Thyroid gland (tissue), 4 donors: ENCODE results near the gene LDLR. TPM values are rescaled to one million over a fixed set of nuclear protein-coding genes. Genes with fewer than 3 reads are reported as not detected.
"Not testable (repeated sequence)": the region's sequence is repeated elsewhere in the genome, so short reads cannot be mapped to it uniquely, and the experiment has no call there.

ENCODE experiments used
- DNase-seq, 2 donors: peaks; one replicate each; pipeline ENCODE4 v3.0.0-alpha.2; 2019
- H3K27ac ChIP-seq, 3 donors: fragments of 200-600 bp; sonication (generic); 1 replicate in 2 of 3; 2 replicates in 1 of 3; pipeline ENCODE4 v1.5.1; 2016 to 2019; ENCODE audit warnings: mild to moderate bottlenecking in 1 of 3, moderate library complexity in 1 of 3
- H3K27me3 ChIP-seq: fragments of 200-600 bp; sonication (generic); one replicate; pipeline ENCODE4 v1.5.1; 2019
- H3K36me3 ChIP-seq, 2 donors: fragments of 200-600 bp; sonication (generic); one replicate each; pipeline ENCODE4 v1.5.1; 2016 to 2019
- H3K4me1 ChIP-seq, 2 donors: fragments of 200-600 bp; sonication (generic); one replicate each; pipeline ENCODE4 v1.5.1; 2017 to 2019
- H3K4me3 ChIP-seq, 3 donors: fragments of 200-600 bp; sonication (generic); replicated peaks in 1 of 3; 1 replicate in 2 of 3; 2 replicates in 1 of 3; pipeline ENCODE4 v1.5.1; 2016; ENCODE audit warnings: mild to moderate bottlenecking in 1 of 3
- H3K9me3 ChIP-seq: fragments of 200-600 bp; sonication (generic); one replicate; pipeline ENCODE4 v1.5.1; 2017
- POLR2A ChIP-seq, 2 donors: fragments of 450-650 bp; IDR thresholded peaks; one replicate each; pipeline ENCODE4 v1.6.1; 2017; ENCODE audit warnings: antibody characterized with exemption in 2 of 2, mild to moderate bottlenecking in 2 of 2, moderate library complexity in 1 of 2
- WGBS, 2 donors: methylation state at CpG; one replicate each; pipeline ENCODE4 v1.1.5; 2017; 5-methylcytosine and 5-hydroxymethylcytosine counted together
- intact Hi-C: fragments of 100-400 bp; cut with DNase I; formaldehyde crosslinking; loops from one replicate; pipeline ENCODE4 v1.15.1; 2023
- total RNA-seq, 4 donors: library from RNA; depleted of rRNA; stranded (reverse); fragments of >200 nt; gene quantifications; one replicate each; pipeline ENCODE4 v1.2.3, GENCODE V29; 2016
- TF ChIP-seq, protein P1 (sequence below), 6 experiments: fragments of 200-600 bp in 3 of 6; fragments of 450-650 bp in 3 of 6; sonication (generic) in 3 of 6; IDR thresholded peaks; one replicate each; pipeline ENCODE4 v1.5.1; 2016 to 2019; ENCODE audit warnings: antibody characterized with exemption in 6 of 6, mild to moderate bottlenecking in 2 of 6, inconsistent platforms in 1 of 6, moderate library complexity in 1 of 6

Gene LDLR
- total RNA-seq, 4 donors from 2014 or later, result 8.7 to 39.1 (median 20.3) TPM

DNA sequence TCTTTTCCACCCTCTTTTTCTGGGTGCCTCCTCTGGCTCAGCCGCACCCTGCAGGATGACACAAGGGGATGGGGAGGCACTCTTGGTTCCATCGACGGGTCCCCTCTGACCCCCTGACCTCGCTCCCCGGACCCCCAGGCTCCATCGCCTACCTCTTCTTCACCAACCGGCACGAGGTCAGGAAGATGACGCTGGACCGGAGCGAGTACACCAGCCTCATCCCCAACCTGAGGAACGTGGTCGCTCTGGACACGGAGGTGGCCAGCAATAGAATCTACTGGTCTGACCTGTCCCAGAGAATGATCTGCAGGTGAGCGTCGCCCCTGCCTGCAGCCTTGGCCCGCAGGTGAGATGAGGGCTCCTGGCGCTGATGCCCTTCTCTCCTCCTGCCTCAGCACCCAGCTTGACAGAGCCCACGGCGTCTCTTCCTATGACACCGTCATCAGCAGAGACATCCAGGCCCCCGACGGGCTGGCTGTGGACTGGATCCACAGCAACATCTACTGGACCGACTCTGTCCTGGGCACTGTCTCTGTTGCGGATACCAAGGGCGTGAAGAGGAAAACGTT lies 24.0 kb downstream of the LDLR start:
- no peak overlapping the region for H3K4me3 ChIP-seq
- intact Hi-C loops, result no loop called here
- H3K9me3 ChIP-seq, result no peaks in the 10 kb centered on the region
- no peak for TF ChIP-seq POLR2A (IDR thresholded peaks at IDR 0.05)
- TF ChIP-seq, protein P1, sequence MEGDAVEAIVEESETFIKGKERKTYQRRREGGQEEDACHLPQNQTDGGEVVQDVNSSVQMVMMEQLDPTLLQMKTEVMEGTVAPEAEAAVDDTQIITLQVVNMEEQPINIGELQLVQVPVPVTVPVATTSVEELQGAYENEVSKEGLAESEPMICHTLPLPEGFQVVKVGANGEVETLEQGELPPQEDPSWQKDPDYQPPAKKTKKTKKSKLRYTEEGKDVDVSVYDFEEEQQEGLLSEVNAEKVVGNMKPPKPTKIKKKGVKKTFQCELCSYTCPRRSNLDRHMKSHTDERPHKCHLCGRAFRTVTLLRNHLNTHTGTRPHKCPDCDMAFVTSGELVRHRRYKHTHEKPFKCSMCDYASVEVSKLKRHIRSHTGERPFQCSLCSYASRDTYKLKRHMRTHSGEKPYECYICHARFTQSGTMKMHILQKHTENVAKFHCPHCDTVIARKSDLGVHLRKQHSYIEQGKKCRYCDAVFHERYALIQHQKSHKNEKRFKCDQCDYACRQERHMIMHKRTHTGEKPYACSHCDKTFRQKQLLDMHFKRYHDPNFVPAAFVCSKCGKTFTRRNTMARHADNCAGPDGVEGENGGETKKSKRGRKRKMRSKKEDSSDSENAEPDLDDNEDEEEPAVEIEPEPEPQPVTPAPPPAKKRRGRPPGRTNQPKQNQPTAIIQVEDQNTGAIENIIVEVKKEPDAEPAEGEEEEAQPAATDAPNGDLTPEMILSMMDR (IDR thresholded peaks at IDR 0.05), result no peak
- no peaks in the 10 kb centered on the region for H3K4me1 ChIP-seq
- no peak for DNase-seq
- no peaks in the 10 kb centered on the region for H3K27me3 ChIP-seq
- H3K36me3 ChIP-seq, result peaks cover 38 to 48% of the 10 kb centered on the region in 2 donors
- no peak overlapping the region for H3K27ac ChIP-seq
- 93 to 98% methylated on average over 14 to 27 of the region's 27 CpGs for WGBS, 2 donors

DNA sequence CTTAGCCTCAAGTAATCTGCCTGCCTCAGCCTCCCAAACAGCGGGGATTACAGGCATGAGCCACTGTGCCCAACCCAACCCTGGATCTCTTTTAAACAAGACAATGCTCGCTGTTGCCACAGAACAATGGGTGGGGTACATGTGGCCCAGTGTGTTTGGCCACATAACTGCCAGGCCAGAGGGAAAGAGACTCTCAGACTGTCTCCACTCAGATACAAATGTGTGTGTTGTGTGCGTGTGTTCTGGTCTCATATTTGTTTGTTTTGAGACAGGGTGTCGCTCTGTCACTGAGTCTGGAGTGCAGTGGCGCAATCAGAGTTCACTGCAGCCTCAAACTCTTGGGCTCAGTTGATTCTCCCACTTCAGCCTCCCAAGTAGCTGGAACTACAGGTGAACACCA lies 25.8 kb downstream of the LDLR start:
- intact Hi-C loops, result no loop called here
- no peaks in the 10 kb centered on the region for H3K27me3 ChIP-seq
- no peak for TF ChIP-seq POLR2A (IDR thresholded peaks at IDR 0.05)
- H3K4me3 ChIP-seq, result no peak overlapping the region
- H3K4me1 ChIP-seq, result no peaks in the 10 kb centered on the region
- H3K27ac ChIP-seq, result no peak overlapping the region
- DNase-seq, result no peak
- H3K36me3 ChIP-seq, result peaks cover 30 to 40% of the 10 kb centered on the region in 2 donors
- no peaks in the 10 kb centered on the region for H3K9me3 ChIP-seq
- WGBS, 2 donors, result 93 to 97% methylated on average over 4 to 5 of the region's 5 CpGs

DNA sequence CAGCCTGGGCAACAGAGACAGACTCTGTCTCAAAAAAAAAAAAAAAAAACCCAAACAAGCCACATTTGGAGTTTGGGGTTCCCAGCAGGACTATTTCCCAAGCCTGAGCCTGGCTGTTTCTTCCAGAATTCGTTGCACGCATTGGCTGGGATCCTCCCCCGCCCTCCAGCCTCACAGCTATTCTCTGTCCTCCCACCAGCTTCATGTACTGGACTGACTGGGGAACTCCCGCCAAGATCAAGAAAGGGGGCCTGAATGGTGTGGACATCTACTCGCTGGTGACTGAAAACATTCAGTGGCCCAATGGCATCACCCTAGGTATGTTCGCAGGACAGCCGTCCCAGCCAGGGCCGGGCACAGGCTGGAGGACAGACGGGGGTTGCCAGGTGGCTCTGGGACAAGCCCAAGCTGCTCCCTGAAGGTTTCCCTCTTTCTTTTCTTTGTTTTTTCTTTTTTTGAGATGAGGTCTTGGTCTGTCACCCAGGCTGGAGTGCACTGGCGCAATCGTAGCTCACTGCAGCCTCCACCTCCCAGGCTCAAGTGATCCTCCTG lies 26.7 kb downstream of the LDLR start:
- no peak overlapping the region for H3K27ac ChIP-seq
- WGBS, 2 donors, result 81 to 85% methylated on average over 11 of the region's 11 CpGs
- intact Hi-C loops, result no loop called here
- H3K4me1 ChIP-seq, result no peaks in the 10 kb centered on the region
- H3K27me3 ChIP-seq, result no peaks in the 10 kb centered on the region
- no peak overlapping the region for H3K4me3 ChIP-seq
- peaks cover 38 to 43% of the 10 kb centered on the region in 2 donors for H3K36me3 ChIP-seq
- TF ChIP-seq, protein P1 (IDR thresholded peaks at IDR 0.05), result no peak
- TF ChIP-seq POLR2A (IDR thresholded peaks at IDR 0.05), result no peak
- no peak for DNase-seq
- no peaks in the 10 kb centered on the region for H3K9me3 ChIP-seq

DNA sequence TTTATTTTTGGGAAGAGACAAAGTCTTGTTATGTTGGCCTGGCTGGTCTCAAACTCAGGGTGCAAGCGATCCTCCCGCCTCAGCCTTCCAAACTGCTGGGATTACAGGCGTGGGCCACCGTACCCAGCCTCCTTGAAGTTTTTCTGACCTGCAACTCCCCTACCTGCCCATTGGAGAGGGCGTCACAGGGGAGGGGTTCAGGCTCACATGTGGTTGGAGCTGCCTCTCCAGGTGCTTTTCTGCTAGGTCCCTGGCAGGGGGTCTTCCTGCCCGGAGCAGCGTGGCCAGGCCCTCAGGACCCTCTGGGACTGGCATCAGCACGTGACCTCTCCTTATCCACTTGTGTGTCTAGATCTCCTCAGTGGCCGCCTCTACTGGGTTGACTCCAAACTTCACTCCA lies 27.2 kb downstream of the LDLR start:
- peaks cover 38% of the 10 kb centered on the region in 2 donors for H3K36me3 ChIP-seq
- H3K4me1 ChIP-seq, result no peaks in the 10 kb centered on the region
- no peak for TF ChIP-seq POLR2A (IDR thresholded peaks at IDR 0.05)
- TF ChIP-seq, protein P1 (IDR thresholded peaks at IDR 0.05), result no peak
- intact Hi-C loops, result no loop called here
- DNase-seq, result no peak
- WGBS, 2 donors, result 80 to 95% methylated on average over 9 of the region's 9 CpGs
- H3K4me3 ChIP-seq, result no peak overlapping the region
- no peaks in the 10 kb centered on the region for H3K9me3 ChIP-seq
- H3K27ac ChIP-seq, result no peak overlapping the region
- no peaks in the 10 kb centered on the region for H3K27me3 ChIP-seq

DNA sequence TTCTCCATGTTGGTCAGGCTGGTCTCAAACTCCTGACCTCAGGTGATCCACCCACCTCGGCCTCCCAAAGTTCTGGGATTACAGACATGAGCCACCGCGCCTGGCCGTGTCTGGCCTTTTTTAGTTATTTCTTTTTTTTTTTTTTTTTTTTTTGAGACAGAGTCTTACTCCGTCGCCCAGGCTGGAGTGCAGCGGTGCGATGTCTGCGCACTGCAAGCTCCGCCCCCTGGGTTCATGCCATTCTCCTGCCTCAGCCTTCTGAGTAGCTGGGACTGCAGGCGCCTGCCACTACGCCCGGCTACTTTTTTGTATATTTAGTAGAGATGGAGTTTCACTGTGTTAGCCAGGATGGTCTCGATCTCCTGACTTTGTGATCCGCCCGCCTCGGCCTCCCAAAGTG lies 32.7 kb downstream of the LDLR start:
- H3K36me3 ChIP-seq, result peaks cover 18 to 26% of the 10 kb centered on the region in 2 donors
- H3K27ac ChIP-seq, H3K27me3 ChIP-seq, H3K4me1 ChIP-seq, H3K9me3 ChIP-seq, DNase-seq, intact Hi-C loops, H3K4me3 ChIP-seq: not testable (repeated sequence)
- 90 to 93% methylated on average over 17 of the region's 17 CpGs for WGBS, 2 donors

DNA sequence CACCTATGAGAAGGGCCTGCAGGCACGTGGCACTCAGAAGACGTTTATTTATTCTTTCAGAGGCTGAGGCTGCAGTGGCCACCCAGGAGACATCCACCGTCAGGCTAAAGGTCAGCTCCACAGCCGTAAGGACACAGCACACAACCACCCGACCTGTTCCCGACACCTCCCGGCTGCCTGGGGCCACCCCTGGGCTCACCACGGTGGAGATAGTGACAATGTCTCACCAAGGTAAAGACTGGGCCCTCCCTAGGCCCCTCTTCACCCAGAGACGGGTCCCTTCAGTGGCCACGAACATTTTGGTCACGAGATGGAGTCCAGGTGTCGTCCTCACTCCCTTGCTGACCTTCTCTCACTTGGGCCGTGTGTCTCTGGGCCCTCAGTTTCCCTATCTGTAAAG lies 33.9 kb downstream of the LDLR start:
- peaks cover 0 to 4% of the 10 kb centered on the region in 2 donors for H3K4me1 ChIP-seq
- DNase-seq, result no peak
- H3K9me3 ChIP-seq, result no peaks in the 10 kb centered on the region
- TF ChIP-seq, protein P1 (IDR thresholded peaks at IDR 0.05), result no peak
- no peak for TF ChIP-seq POLR2A (IDR thresholded peaks at IDR 0.05)
- intact Hi-C loops, result no loop called here
- WGBS, 2 donors, result 93 to 97% methylated on average over 12 to 13 of the region's 13 CpGs
- H3K27ac ChIP-seq, result no peak overlapping the region
- peaks cover 11 to 23% of the 10 kb centered on the region in 2 donors for H3K36me3 ChIP-seq
- no peaks in the 10 kb centered on the region for H3K27me3 ChIP-seq
- no peak overlapping the region for H3K4me3 ChIP-seq

DNA sequence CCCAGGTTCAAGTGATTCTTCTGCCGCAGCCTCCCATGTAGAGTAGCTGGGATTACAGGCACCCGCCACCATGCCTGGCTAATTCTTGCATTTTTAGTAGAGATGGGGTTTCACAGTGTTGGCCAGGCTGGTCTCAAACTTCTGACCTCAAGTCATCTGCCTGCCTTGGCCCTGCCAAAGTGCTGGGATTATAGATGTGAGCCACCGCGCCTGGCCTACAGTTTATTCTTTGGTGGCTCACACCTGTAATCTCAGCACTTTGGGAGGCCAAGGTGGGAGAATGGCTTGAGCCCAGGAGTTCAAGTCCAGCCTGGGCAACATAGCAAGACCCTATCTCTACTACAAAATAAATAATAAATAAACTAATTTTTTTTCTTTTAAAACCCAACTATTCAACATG lies 34.9 kb downstream of the LDLR start:
- H3K36me3 ChIP-seq, result peaks cover 9 to 19% of the 10 kb centered on the region in 2 donors
- intact Hi-C loops, result not testable (repeated sequence)
- 97 to 99% methylated on average over 4 of the region's 4 CpGs for WGBS, 2 donors

More for the DNA sequence above, 34.9 kb downstream of the LDLR start:
- not testable (repeated sequence) for H3K27ac ChIP-seq, H3K9me3 ChIP-seq, H3K27me3 ChIP-seq, H3K4me3 ChIP-seq, DNase-seq, H3K4me1 ChIP-seq
